Fibroblast of the aortic adventitia (primary cell): ENCODE results near the gene GNGT1. TPM values are rescaled to one million over a fixed set of nuclear protein-coding genes. Genes with fewer than 3 reads are reported as not detected.
A peak's percentile ranks its signal among the peaks of the same experiment; 100 is the strongest.
"Not testable (repeated sequence)": the region's sequence is repeated elsewhere in the genome, so short reads cannot be mapped to it uniquely, and the experiment has no call there.

Source experiments
- DNase-seq: peaks from one replicate; pipeline ENCODE4 v3.0.0-alpha.2; 2010; ENCODE audit warnings: low read depth
- H3K4me3 ChIP-seq: 2 replicates; pipeline ENCODE4 v1.5.1; 2011; ENCODE audit warnings: low read depth, mild to moderate bottlenecking, control low read depth, low read length, moderate library complexity
- CTCF ChIP-seq: IDR thresholded peaks from 2 replicates; pipeline ENCODE4 v1.5.1; 2011; ENCODE audit warnings: mild to moderate bottlenecking, low read length, control low read depth, inconsistent platforms; ENCODE audit not compliant: insufficient read depth
- total RNA-seq: library from RNA; depleted of rRNA; stranded (reverse); fragments of >200 nt; gene quantifications from 2 replicates; pipeline ENCODE4 v1.2.3, GENCODE V29; 2012; ENCODE audit warnings: low replicate concordance

The GNGT1 gene
- total RNA-seq, 1 donor, result not detected

GRCh38 chr7:93914581-93915066 lies 8.3 kb downstream of the GNGT1 start:
- H3K4me3 ChIP-seq, result no peak overlapping the region
- no peak for TF ChIP-seq CTCF
- peak; percentile 92 for DNase-seq

- not testable (repeated sequence) for DNase-seq, H3K4me3 ChIP-seq
These were observed 9.0 kb downstream of the GNGT1 start for GRCh38 chr7:93915206-93915842.

GRCh38 chr7:93915888-93916287 lies 9.5 kb downstream of the GNGT1 start:
- not testable (repeated sequence) for DNase-seq, H3K4me3 ChIP-seq

GRCh38 chr7:93916315-93916714 lies 9.9 kb downstream of the GNGT1 start:
- DNase-seq, H3K4me3 ChIP-seq: not testable (repeated sequence)

- peak overlapping the region; percentile 85 for H3K4me3 ChIP-seq
- DNase-seq, result peak; percentile 62
- TF ChIP-seq CTCF, result no peak
These were observed 14.3 kb downstream of the GNGT1 start for GRCh38 chr7:93920496-93921182.

GRCh38 chr7:93921186-93921585 lies 14.8 kb downstream of the GNGT1 start:
- no peak for DNase-seq
- no peak for TF ChIP-seq CTCF

GRCh38 chr7:93921607-93922566 lies 15.5 kb downstream of the GNGT1 start, which contains the start of gene GNG11:
Gene GNG11, plus strand, starts transcription at chr7:93921735. Its CDS starts 403 bp downstream, at chr7:93922138.
- H3K4me3 ChIP-seq, result peak within 1 kb of the TSS; percentile 85
- no peak for TF ChIP-seq CTCF

More at GRCh38 chr7:93921186-93921585, 14.8 kb downstream of the GNGT1 start:
- H3K4me3 ChIP-seq, result peak overlapping the region; percentile 85

GRCh38 chr7:93923296-93923695 lies 16.9 kb downstream of the GNGT1 start:
- no peak for TF ChIP-seq CTCF
- H3K4me3 ChIP-seq, result peak overlapping the region; percentile 85
- peak; percentile 60 for DNase-seq

More at GRCh38 chr7:93921607-93922566, 15.5 kb downstream of the GNGT1 start, which contains the start of gene GNG11:
- peak; percentile 79 for DNase-seq
